ENCODE data around the gene ANKRD13C. TPM values are rescaled to one million over a fixed set of nuclear protein-coding genes. Genes with fewer than 3 reads are reported as not detected.

ANKRD13C gene
- total and polyA plus RNA-seq, 2 donors (not counting 1 experiment from before 2014, with no cell fraction given) = 19.4 to 30.2 TPM

GRCh38 chr1:70385477-70385876, 31.0 kb upstream of the ANKRD13C start:
- Histone ChIP-seq H2AFZ (ENCODE audit: low read length) (no peak overlapping the region), H3K4me2 (ENCODE audit: extremely low read depth, insufficient read depth, low read length) (no peak overlapping the region), H3K27me3 (ENCODE audit: control insufficient read depth, insufficient read depth, low read length) (no peaks in the 10 kb centered on the region), H3K4me3 (replicated peaks in 1 of 4; ENCODE audit: control extremely low read depth in 1 of 4, insufficient read depth in 1 of 4, low read depth in 3 of 4, low read length in 4 of 4) (no peak overlapping the region), H3K79me2 (ENCODE audit: control insufficient read depth, insufficient read depth, low read length) (no peaks in the 10 kb centered on the region), H3K9ac (ENCODE audit: insufficient read depth, low read length) (no peak overlapping the region), H4K20me1 (ENCODE audit: control insufficient read depth, extremely low read depth, insufficient read depth, low read length) (no peaks in the 10 kb centered on the region), H3K27ac (ENCODE audit: insufficient read depth, low read length) (no peak overlapping the region), H3K36me3 (ENCODE audit: control insufficient read depth, insufficient read depth, low read length) (no peaks in the 10 kb centered on the region), H3K4me1 (ENCODE audit: control insufficient read depth, extremely low read depth, insufficient read depth, low read length) (no peaks in the 10 kb centered on the region), H3K9me3 (ENCODE audit: control insufficient read depth, insufficient read depth, low read depth, low read length) (no peaks in the 10 kb centered on the region)
- TF ChIP-seq CTCF (conservative IDR thresholded peaks at IDR 0.05 in 1 of 2, IDR thresholded peaks at IDR 0.05 in 1 of 2; ENCODE audit: low read depth in 1 of 2, low read length in 2 of 2) = no peak
- no peak for TF ChIP-seq EZH2 (IDR thresholded peaks at IDR 0.05; ENCODE audit: low read length, missing control alignments)
- DNase-seq (ENCODE audit: low read depth in 2 of 2) = no peak

GRCh38 chr1:70384542-70384941, 30.0 kb upstream of the ANKRD13C start:
- no peaks in the 10 kb centered on the region for H3K79me2 ChIP-seq (ENCODE audit: control insufficient read depth, insufficient read depth, low read length)
- no peaks in the 10 kb centered on the region for H4K20me1 ChIP-seq (ENCODE audit: control insufficient read depth, extremely low read depth, insufficient read depth, low read length)
- no peak for DNase-seq (ENCODE audit: low read depth in 2 of 2)
- no peaks in the 10 kb centered on the region for H3K4me1 ChIP-seq (ENCODE audit: control insufficient read depth, extremely low read depth, insufficient read depth, low read length)
- TF ChIP-seq EZH2 (IDR thresholded peaks at IDR 0.05; ENCODE audit: low read length, missing control alignments) = no peak
- H3K4me2 ChIP-seq (ENCODE audit: extremely low read depth, insufficient read depth, low read length) = no peak overlapping the region
- H3K9ac ChIP-seq (ENCODE audit: insufficient read depth, low read length) = no peak overlapping the region
- no peak overlapping the region for H3K27ac ChIP-seq (ENCODE audit: insufficient read depth, low read length)
- H3K4me3 ChIP-seq (replicated peaks in 1 of 4; ENCODE audit: control extremely low read depth in 1 of 4, insufficient read depth in 1 of 4, low read depth in 3 of 4, low read length in 4 of 4) = no peak overlapping the region
- H3K9me3 ChIP-seq (ENCODE audit: control insufficient read depth, insufficient read depth, low read depth, low read length) = no peaks in the 10 kb centered on the region
- H3K27me3 ChIP-seq (ENCODE audit: control insufficient read depth, insufficient read depth, low read length) = no peaks in the 10 kb centered on the region
- H2AFZ ChIP-seq (ENCODE audit: low read length) = no peak overlapping the region
- no peaks in the 10 kb centered on the region for H3K36me3 ChIP-seq (ENCODE audit: control insufficient read depth, insufficient read depth, low read length)

GRCh38 chr1:70383483-70383882, 29.0 kb upstream of the ANKRD13C start:
- H3K4me1 ChIP-seq (ENCODE audit: control insufficient read depth, extremely low read depth, insufficient read depth, low read length) = no peaks in the 10 kb centered on the region
- no peak overlapping the region for H3K9ac ChIP-seq (ENCODE audit: insufficient read depth, low read length)
- H3K36me3 ChIP-seq (ENCODE audit: control insufficient read depth, insufficient read depth, low read length) = no peaks in the 10 kb centered on the region
- H3K79me2 ChIP-seq (ENCODE audit: control insufficient read depth, insufficient read depth, low read length) = no peaks in the 10 kb centered on the region
- TF ChIP-seq CTCF (conservative IDR thresholded peaks at IDR 0.05 in 1 of 2, IDR thresholded peaks at IDR 0.05 in 1 of 2; ENCODE audit: low read depth in 1 of 2, low read length in 2 of 2) = no peak
- TF ChIP-seq EZH2 (IDR thresholded peaks at IDR 0.05; ENCODE audit: low read length, missing control alignments) = no peak
- H4K20me1 ChIP-seq (ENCODE audit: control insufficient read depth, extremely low read depth, insufficient read depth, low read length) = no peaks in the 10 kb centered on the region
- no peak overlapping the region for H3K4me3 ChIP-seq (replicated peaks in 1 of 4; ENCODE audit: control extremely low read depth in 1 of 4, insufficient read depth in 1 of 4, low read depth in 3 of 4, low read length in 4 of 4)
- no peaks in the 10 kb centered on the region for H3K27me3 ChIP-seq (ENCODE audit: control insufficient read depth, insufficient read depth, low read length)
- H2AFZ ChIP-seq (ENCODE audit: low read length) = no peak overlapping the region
- H3K4me2 ChIP-seq (ENCODE audit: extremely low read depth, insufficient read depth, low read length) = no peak overlapping the region
- H3K9me3 ChIP-seq (ENCODE audit: control insufficient read depth, insufficient read depth, low read depth, low read length) = no peaks in the 10 kb centered on the region
- DNase-seq (ENCODE audit: low read depth in 2 of 2) = no peak
- no peak overlapping the region for H3K27ac ChIP-seq (ENCODE audit: insufficient read depth, low read length)

Measured in fibroblast of lung (primary cell).